GM20431 (cell line): ENCODE measurements around the gene PDE1C.

ENCODE experiments used
- in situ Hi-C: fragments of 300-500 bp; cut with MseI, MboI; formaldehyde crosslinking; loops from one replicate; pipeline ENCODE4 v1.15.0; 2020; ENCODE audit warnings: low sequenced_read_pairs; ENCODE audit not compliant: unreplicated experiment

PDE1C gene

DNA sequence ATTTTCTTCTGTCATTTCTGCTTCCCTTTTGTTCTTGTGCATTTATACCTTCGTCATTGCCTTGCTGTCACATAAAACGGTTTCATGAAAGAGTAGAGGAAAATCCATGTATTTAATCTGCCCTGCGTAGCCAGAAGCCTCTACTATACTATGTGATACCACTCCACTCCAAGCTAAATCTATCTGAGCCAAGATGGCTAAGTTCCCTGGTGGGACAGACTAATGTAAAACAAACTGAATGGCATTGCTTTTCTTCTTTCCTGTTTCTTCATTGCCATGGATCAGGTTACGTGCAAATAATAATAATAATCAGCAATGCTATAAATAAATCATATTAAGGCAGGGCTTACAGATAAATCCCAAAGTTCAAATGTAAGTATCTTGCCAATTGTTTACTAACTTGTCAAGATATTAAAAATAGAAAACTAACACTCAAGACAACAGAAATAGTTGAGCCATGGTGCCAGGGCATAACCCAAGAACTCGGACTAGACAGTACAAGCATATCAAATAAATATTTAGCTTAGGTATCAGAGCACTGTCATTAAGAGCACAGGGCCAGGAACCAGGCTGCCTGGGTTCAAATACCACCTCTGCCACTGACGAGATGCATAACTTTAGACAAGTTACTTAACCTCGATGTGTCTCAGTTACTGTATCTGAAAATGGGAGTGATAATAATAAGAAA lies 151.4 kb downstream of the PDE1C start:
- in situ Hi-C loops = no loop called here

DNA sequence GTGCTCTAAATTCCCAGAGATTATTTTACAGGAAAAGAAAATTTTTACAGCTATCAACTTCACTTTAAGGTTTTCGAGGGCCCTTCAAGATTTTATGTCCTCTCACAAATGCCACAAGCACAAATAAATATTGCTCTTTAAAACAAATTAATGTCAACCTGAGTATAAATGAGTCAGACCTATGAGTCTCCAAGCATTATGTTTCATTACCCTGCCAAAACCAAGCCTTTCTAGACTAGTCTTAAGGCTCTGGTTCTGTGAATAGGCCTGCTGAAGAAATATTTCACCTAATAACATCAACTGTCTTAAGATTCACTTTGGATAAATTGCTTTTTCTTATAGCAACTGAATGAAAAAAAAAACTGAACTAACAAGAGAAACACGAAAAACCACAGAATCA lies 153.0 kb downstream of the PDE1C start:
- in situ Hi-C loops = no loop called here

DNA sequence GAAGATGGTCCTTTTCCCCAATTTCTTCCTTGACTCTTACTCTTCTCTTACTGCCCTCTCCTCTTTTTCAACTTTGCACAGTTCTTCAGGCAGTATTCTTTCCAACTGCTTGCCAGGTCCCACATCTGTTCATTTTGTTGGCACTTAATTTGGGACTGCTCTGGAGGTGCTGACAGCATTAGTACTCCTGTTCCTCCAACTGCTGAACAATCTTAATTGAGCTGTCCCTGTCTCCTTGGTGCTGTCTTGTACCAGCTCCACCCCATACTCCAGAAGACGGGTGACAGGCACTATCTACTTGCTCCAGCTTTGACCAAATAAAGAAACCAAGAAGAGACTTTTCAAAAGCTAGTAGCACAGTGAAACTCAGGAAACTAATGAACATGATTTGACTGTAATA lies 160.0 kb downstream of the PDE1C start:
- in situ Hi-C loops = no loop called here

DNA sequence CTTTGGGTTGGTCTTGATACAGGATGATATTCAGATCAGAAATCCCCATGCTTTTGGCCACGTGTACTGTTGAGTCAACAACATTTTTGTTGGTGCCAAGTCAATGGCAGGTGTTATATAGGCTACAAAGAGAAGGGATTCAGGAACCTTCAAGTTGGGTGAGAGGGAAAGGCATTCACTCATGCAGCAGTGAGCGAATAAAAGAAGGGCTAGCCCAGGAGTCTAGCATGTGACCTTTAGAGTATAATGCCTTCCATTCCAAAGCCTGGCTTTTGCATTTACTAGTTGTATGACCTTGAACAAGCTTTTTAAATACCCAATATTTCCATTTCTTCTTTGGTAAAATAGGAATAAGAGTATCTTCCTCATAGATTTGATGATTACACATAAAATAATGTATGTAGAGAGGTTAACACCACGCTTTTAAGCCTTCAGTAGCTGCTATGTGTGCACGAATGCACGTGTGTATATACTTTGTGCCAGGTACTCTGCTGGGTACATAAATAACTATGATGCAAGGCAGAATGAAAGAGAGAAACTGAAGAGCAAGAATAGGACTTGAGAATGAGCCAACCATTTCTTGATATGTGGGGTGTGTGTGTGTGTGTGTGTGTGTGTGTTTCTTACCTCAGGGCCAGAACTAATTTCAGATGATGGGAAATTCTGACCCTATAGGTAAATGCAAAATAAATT lies 163.6 kb downstream of the PDE1C start:
- in situ Hi-C loops = no loop called here

DNA sequence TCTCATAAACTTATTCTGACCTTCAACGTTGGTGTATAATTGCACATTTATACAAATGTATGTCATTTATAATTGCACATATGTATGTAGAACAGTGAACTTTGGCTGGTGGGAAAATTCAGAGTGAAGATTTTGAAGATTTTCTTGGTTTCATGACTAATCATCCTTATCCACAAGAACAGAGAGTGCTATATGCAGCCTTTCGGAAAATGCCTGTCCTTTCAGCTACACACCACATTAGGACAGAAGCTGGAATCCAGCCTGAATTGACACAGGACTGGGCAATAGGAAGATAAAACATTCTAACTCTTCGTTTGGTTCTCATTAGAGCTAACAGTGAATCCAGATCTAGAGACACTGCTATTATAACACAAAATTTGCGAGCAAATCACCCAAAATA lies 166.2 kb downstream of the PDE1C start:
- in situ Hi-C loops = no loop called here

DNA sequence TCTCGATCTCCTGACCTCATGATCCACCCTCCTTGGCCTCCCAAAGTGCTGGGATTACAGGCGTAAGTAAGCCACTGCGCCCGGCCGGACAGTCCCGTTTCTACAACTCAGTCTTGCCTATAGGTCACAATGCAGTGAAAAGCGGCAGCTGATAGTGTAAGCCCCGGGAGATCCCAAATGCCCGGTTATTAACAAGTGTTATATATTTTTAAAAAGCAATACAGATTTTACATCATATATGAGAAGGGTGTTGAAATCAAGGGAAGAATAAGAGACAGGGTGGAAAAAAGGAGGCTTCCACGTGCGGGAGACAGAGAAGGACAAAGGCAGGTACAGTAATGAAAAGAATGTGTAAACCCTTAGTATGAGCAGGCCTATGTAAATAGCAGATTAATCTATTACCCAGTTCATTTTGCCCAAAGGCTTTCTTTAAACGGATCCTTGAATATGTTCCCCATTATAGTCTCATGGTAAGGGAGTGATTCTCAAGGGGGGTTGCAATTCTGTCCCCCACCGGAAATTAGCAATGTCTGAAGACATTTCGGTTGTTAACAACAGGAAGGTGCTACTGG lies 170.8 kb downstream of the PDE1C start:
- in situ Hi-C loops = no loop called here

DNA sequence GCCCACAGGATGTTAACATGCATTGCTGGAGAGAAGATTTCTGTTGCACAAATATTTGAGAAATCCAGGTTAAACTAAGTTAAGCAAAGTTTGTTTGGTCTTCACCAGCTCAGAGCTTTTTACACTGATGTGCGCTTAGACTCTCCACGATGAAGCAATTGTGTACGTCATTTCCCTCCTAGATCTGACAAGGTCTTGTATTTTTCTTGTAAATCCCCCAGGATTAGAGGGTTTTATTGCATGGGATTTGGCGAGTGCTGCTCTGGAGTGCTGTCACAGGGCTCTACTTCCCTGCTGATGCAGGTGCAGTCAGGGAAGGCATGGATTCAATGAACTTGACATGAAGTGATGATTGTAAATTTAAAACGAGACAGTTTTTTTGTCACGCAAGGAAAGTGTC lies 173.3 kb downstream of the PDE1C start:
- in situ Hi-C loops = no loop called here

DNA sequence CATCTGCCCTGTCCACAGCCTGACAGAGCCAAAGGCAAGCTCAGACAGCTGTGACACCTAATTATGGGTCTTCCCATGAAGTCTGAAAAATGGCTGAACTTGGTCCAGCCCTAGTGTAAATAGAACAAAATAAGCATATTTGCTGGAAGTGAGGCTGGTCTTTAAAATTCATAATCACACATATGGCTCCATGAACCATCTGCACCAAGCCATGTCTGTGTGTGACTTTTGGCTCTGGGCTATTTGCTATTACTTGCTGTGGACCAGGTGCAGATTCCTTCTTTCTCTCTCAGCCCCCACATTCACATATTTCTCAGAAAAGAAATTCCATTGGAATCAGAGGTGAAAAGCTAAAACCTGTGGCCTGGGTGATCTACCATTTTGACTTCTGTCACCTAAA lies 175.9 kb downstream of the PDE1C start:
- in situ Hi-C loops = no loop called here

DNA sequence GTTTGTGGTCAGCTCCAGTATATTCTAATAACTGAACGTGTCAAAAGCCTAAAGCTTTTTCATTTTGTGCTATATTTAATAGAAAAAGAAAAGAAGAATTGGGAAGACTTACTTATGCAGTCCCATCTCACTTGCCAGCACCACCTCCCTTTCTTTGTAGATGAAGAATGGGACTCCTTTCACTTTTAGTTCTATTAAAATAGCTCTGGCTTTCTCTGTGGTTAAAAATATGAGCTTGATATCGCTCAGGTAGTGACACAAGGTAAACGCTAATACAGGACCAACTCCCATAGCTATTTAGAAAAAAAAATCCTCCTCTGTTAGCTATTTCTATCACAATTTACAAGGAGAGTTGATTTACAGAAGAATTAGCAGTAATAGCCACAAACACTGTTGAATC lies 176.8 kb downstream of the PDE1C start:
- in situ Hi-C loops = no loop called here

DNA sequence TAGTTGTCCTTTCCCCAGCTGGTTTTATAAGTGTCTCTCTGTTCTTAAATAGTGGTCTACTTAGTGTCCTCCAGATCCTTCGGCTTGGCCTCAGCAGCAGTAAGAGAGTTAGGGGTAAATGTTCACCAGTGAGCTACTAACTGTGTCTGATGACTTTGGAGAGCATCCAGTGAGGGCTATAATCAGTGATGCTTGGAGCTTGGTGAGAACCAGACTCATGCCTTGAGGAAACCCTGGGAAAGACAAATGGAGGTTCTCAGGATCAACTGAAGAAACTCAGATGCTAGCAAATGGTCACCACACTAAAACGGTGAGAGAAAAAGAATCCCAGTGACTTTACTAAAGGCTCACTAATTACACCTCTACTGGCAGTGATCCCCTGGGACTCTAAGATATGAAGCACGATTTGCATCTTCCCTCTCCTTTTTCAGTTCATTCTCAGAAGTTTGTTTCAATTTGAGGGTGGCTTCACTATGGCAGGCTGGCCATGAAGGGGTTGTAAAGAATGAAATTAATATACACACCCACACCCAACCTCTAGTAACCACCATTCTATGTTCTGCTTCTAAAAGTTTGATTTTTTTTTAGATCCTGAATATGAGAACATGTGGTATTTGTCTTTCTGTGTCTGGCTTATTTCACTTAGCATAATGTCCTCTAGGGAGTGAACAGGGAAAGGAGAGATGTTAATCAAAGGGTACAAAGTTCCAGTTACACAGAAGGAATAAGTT lies 177.9 kb downstream of the PDE1C start:
- in situ Hi-C loops = no loop called here

DNA sequence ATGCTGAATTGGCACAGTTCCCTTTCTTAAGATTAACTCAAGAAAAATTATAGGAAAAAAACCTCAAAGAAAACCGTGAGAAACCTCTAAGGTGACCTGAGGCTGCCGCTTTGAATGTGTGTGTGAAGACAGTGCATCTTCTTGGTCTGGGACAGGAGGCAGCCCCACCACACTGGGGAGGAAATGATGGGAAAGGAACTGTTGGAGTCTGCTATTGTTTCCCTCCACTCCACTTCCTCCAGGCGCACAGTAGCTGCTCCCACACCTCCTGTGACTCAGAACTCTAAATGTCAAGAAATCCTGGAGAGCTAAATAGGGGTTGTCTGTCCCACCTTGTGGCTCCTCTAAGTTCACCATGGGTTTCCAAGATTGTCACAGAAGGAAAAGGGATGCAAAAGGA lies 179.4 kb downstream of the PDE1C start:
- in situ Hi-C loops = no loop called here

DNA sequence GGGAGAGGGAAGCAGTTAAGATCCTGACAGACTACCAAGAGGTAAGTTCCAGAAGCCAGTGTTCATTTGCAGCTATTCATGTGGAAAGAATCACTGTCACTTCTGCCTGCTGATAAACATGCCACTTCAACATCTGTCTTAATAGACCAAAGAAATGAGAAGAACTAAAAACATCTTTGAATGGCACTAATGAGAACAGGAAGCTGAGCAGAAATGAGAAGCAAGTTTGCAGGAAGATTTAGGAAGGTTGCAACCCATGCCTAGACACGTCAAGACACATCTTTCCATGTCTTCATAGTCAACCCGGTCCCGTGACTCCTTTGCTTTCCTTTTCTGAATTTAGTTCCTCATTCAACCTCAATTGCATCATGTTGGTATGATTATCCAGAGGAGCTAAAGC lies 180.0 kb downstream of the PDE1C start:
- in situ Hi-C loops = no loop called here

DNA sequence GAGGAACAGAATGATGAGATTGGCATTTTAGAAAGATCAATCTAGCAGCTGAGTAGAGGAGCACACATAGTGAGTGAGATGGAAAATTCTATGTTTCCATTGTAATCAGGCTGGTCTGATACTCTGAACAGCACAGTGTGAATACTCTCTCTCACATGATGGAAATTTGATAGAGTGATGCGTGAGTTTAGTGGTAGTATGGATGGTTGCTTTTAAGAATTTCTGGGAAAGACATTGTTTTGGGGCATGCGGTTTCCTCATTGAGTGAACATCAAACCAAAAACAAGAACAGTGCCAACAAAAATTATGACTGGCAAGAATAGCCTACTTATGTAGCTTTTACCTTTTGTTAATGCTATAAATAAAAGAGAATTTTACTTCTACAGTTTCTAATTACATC lies 183.2 kb downstream of the PDE1C start:
- in situ Hi-C loops = no loop called here

DNA sequence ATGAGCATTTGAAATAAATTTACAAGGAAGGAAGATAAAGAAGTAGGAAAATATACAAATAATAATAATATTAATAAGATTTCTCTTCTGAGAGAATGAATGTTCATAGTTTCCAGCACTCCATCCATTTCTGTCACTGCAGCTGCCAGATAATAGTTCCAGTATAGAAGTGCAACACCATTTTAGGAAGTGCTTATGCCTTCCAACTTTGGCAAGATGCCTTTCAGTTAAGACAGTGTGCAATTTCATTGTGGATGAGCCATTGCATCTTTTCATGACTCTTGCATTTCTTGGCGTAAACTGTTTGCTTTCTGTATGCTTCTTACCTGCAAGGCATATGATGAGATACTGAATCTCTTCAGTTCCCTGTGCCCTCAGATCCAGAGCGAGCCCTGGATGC lies 185.0 kb downstream of the PDE1C start:
- in situ Hi-C loops = no loop called here

DNA sequence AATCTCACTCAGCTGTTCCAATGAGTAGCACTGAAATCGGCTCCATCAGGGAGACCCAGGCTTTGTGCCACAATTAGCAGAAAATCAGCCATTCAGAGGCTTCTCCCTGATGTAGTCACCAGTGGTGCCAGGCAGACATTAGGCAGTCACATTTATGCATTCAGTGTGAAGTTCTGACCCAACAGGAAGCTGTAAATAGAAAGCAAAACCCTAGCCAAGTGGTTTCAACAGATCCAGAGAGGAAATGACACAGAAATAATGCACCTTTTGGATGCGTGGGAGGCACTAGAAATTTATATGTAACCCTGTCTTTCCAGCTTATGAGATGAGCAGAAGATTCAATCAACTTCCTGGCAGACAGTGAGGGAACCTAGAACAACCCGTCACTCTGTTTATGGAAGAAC lies 186.4 kb downstream of the PDE1C start:
- in situ Hi-C loops = no loop called here

DNA sequence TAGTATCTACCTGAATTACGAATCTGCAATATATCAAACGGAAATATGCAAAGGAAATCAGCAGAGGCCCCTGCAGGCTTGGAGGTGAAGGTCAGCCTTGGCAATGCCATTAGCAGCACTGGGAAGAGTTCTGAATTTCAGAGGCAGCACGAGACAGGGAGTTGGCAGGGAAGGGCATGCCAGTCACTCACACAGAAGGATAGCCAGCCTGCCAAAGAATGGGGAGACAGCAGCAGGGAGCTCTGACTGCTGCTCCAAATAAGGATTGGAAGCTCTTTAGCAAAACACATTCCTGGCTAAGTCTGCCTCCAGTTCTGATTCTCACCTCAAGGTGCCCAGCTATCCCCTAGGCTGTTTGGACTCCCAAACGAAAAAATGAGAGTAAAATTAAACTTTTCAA lies 188.0 kb downstream of the PDE1C start:
- in situ Hi-C loops = no loop called here

DNA sequence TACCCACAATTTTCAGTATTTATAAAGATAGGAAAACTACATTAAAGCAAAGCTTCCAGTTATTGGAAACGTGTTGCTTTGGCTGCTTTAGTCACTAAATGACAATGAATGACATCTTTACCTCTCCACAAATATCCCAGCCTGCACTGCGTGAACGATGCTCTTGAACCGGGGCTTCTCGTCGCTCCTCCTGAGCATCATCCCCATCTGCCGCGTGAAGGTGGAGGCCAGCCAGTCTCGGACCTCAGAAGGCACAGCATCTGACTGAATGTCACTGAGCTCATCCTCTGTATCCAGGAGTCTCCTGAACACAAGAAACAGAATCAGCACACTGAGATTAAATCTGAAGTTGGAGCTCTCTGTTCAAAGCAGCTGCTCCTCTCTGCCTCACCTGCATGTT lies 191.3 kb downstream of the PDE1C start:
- in situ Hi-C loops = no loop called here

DNA sequence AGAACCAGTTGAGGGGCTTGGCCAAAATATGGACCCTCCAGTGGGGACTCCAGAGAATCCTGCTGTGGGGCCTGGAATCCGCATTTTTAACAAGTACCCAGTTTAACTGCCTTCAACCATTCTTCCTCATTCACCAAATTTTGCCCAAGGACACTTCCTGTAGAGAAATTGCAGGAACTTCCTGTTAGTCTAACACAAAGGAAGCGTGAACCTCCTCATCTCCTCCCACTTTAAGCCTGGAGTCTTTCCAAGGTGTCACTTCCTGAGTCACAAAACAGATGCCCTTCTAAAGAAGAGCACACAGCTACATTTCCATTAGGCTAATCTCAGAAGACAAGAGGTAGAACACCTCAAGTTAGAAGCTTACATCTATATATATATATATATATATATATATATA lies 194.8 kb downstream of the PDE1C start:
- in situ Hi-C loops = no loop called here

DNA sequence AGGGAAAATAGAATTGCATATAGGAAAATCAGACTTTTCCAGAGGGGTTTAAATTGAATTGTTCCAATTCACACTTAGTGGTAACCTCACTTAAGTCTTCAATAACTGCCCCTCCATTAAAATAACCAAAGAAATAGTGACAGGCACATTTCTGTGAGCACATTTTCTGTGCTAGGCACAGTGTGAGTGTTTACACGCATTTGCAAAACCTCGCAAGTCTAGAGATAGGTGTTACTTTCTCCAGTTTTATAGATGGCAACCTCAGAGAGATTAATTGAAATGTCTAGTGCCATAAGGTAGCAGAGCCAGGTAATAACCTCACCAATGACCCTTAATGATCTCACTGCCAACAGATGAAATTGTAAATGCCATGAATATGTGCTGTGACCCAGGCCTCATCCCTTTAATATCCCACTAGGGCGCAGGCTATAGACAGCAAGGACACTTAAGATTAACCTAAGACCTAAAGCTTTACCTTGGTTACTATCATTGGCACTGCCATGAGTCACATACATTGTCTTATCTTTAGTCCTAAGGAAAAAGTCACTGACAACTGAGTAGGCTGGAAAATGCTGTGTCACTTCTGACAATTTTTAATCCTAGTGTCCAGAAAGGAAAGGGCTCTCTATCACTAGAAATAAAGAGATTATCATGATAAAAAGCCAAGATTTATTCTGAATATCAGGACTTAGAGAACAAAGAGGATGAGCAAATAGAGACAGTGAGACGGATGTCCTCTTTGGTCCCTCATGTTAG lies 195.4 kb downstream of the PDE1C start:
- in situ Hi-C loops = no loop called here

DNA sequence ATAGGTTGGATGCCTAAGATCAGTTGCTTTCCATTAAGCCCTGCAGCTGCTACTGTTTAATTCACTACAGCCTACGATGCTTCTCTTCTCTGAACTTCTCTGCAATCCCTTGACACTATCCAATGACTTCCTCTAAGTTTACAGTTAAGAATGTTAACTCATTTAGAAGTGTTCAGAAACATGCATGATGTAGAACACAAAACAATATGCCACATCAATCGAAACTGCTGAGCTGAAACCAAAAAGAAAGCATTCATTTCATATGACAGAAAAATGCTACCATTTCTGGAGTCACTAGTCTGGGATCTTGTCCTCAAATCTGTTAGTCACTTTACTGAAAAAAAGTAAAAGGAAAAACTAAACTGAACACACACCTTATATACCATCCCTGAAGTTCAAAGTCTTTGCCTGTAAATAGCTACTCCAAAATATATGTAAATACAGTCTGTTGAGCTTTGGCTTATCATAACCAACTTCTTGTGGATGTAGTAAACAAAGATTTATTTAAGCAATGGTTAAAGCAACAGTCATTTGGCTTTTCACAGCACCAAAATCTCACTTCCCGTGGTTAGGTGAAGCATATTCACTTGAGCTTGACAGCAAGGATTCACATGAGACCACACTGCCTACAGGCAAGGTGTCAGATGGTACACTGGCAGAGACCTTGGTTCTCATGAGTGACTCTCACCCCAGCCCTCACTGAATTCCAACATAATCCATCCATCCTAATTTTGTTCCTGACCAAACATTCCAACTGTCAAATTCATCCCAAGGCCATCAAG lies 196.2 kb downstream of the PDE1C start:
- in situ Hi-C loops = no loop called here
